GM23338 (cell line): ENCODE measurements around the gene DLST. TPM values are rescaled to one million over a fixed set of nuclear protein-coding genes. Genes with fewer than 3 reads are reported as not detected.

Source experiments
- ATAC-seq: fragments of 200-7000 bp; cut with Tn5 transposase; 3 replicates; pipeline ENCODE4 v1.9.1; 2020
- DNase-seq: peaks from one replicate; pipeline ENCODE4 v3.0.0-alpha.2; 2015; ENCODE audit warnings: low spot score
- H2AFZ ChIP-seq: fragments of 200-600 bp; sonication (generic); 2 replicates; pipeline ENCODE4 v1.8.0; 2016; ENCODE audit warnings: antibody characterized with exemption, mild to moderate bottlenecking, moderate library complexity
- H3F3A ChIP-seq: fragments of 200-600 bp; sonication (generic); replicated peaks from 2 replicates; pipeline ENCODE4 v1.8.0; 2017; ENCODE audit warnings: antibody characterized with exemption, mixed run types, low read depth
- H3K27ac ChIP-seq: fragments of 200-600 bp; sonication (generic); 2 replicates; pipeline ENCODE4 v1.6.1; 2016; ENCODE audit warnings: low read depth
- H3K27me3 ChIP-seq: fragments of 200-600 bp; sonication (generic); 2 replicates; pipeline ENCODE4 v1.8.0; 2016; ENCODE audit warnings: mild to moderate bottlenecking, mixed run types, moderate library complexity; ENCODE audit not compliant: insufficient read depth
- H3K36me3 ChIP-seq: fragments of 200-600 bp; sonication (generic); 2 replicates; pipeline ENCODE4 v1.8.0; 2016; ENCODE audit warnings: mild to moderate bottlenecking; ENCODE audit not compliant: insufficient read depth
- H3K4me1 ChIP-seq: fragments of 200-600 bp; sonication (generic); 2 replicates; pipeline ENCODE4 v1.8.0; 2016; ENCODE audit warnings: mild to moderate bottlenecking, moderate library complexity; ENCODE audit not compliant: insufficient read depth
- H3K4me2 ChIP-seq: fragments of 200-600 bp; sonication (generic); 2 replicates; pipeline ENCODE4 v1.7.1; 2017; ENCODE audit warnings: mixed run types
- H3K4me3 ChIP-seq: fragments of 200-600 bp; sonication (generic); 2 replicates; pipeline ENCODE4 v1.6.1; 2016; ENCODE audit warnings: mixed run types
- H3K79me2 ChIP-seq: fragments of 200-600 bp; sonication (generic); replicated peaks from 2 replicates; pipeline ENCODE4 v1.8.0; 2017; ENCODE audit warnings: mild to moderate bottlenecking; ENCODE audit not compliant: insufficient read depth
- H3K9me2 ChIP-seq: fragments of 200-600 bp; sonication (generic); 2 replicates; pipeline ENCODE4 v1.8.0; 2017; ENCODE audit not compliant: insufficient read depth
- H4K20me1 ChIP-seq: fragments of 200-600 bp; sonication (generic); replicated peaks from 2 replicates; pipeline ENCODE4 v1.8.0; 2017; ENCODE audit warnings: mild to moderate bottlenecking; ENCODE audit not compliant: insufficient read depth
- H3K27ac Mint-ChIP-seq: 2 replicates; pipeline ENCODE4 v1.8.0; 2020; ENCODE audit warnings: inconsistent platforms, mild to moderate bottlenecking, moderate library complexity, mixed read lengths
- H3K27me3 Mint-ChIP-seq: 3 replicates; pipeline ENCODE4 v1.8.0; 2022; ENCODE audit warnings: low read depth, mild to moderate bottlenecking, moderate library complexity, mixed read lengths, inconsistent platforms; ENCODE audit not compliant: insufficient read depth, poor library complexity
- H3K36me3 Mint-ChIP-seq: 3 replicates; pipeline ENCODE4 v1.8.0; 2021; ENCODE audit warnings: low read depth, mild to moderate bottlenecking, inconsistent platforms, moderate library complexity, mixed read lengths
- H3K4me1 Mint-ChIP-seq: 3 replicates; pipeline ENCODE4 v1.8.0; 2020; ENCODE audit warnings: mild to moderate bottlenecking, inconsistent platforms, mixed read lengths
- H3K4me3 Mint-ChIP-seq: 3 replicates; pipeline ENCODE4 v1.8.0; 2021; ENCODE audit warnings: moderate library complexity, mild to moderate bottlenecking, inconsistent platforms, mixed read lengths
- H3K9me3 Mint-ChIP-seq: 3 replicates; pipeline ENCODE4 v1.8.0; 2020; ENCODE audit warnings: moderate library complexity, mild to moderate bottlenecking, inconsistent platforms, mixed read lengths
- CREB1 ChIP-seq: fragments of 250-450 bp; sonication (Bioruptor Pico); IDR thresholded peaks from 2 replicates; pipeline ENCODE4 v1.5.0; 2020; ENCODE audit warnings: low read depth, mild to moderate bottlenecking, moderate library complexity
- CTCF ChIP-seq, 2 experiments: fragments of 200-600 bp in 1 of 2; sonication (generic) in 1 of 2; conservative IDR thresholded peaks; 2 replicates each; pipeline versions ENCODE4 v1.5.1 to v1.6.1; 2016 to 2017; ENCODE audit warnings: antibody characterized with exemption in 2 of 2, low read depth in 2 of 2, mild to moderate bottlenecking in 2 of 2, moderate library complexity in 1 of 2
- EZH2 ChIP-seq: fragments of 200-600 bp; sonication (generic); IDR thresholded peaks from one replicate; pipeline ENCODE4 v1.8.0; 2017; ENCODE audit warnings: antibody characterized with exemption, mild to moderate bottlenecking, low read depth; ENCODE audit not compliant: unreplicated experiment
- EZH2phosphoT487 ChIP-seq: fragments of 200-600 bp; sonication (generic); IDR thresholded peaks from one replicate; pipeline ENCODE4 v1.8.1; 2018; ENCODE audit warnings: antibody characterized with exemption; ENCODE audit not compliant: unreplicated experiment
- JUNB ChIP-seq: IDR thresholded peaks from one replicate; pipeline ENCODE4 v1.6.1; 2016; ENCODE audit warnings: antibody characterized with exemption; ENCODE audit not compliant: unreplicated experiment
- NANOG ChIP-seq: IDR thresholded peaks from 2 replicates; pipeline ENCODE4 v1.6.1; 2016; ENCODE audit warnings: antibody characterized with exemption, borderline replicate concordance
- POLR2AphosphoS5 ChIP-seq: IDR thresholded peaks from 2 replicates; pipeline ENCODE4 v1.6.1; 2016; ENCODE audit warnings: antibody characterized with exemption, low read depth
- REST ChIP-seq: IDR thresholded peaks from one replicate; pipeline ENCODE4 v1.6.1; 2018; ENCODE audit warnings: antibody characterized with exemption; ENCODE audit not compliant: unreplicated experiment
- STAT1 ChIP-seq: IDR thresholded peaks from one replicate; pipeline ENCODE4 v1.6.1; 2016; ENCODE audit warnings: antibody characterized with exemption; ENCODE audit not compliant: unreplicated experiment
- ZNF114 ChIP-seq: fragments of 250-450 bp; sonication (Bioruptor Pico); IDR thresholded peaks from 2 replicates; pipeline ENCODE4 v1.5.0; 2020; ENCODE audit warnings: mild to moderate bottlenecking, moderate library complexity
- ZNF331 ChIP-seq: fragments of 250-450 bp; sonication (Bioruptor Pico); IDR thresholded peaks from 2 replicates; pipeline ENCODE4 v1.5.0; 2020; ENCODE audit warnings: low read depth, mild to moderate bottlenecking, moderate library complexity
- ZNF462 ChIP-seq: fragments of 250-450 bp; sonication (Bioruptor Pico); IDR thresholded peaks from 2 replicates; pipeline ENCODE4 v1.5.0; 2020; ENCODE audit warnings: mild to moderate bottlenecking, moderate library complexity
- polyA plus RNA-seq: library from polyadenylated mRNA; unstranded; fragments of >200 nt; fragmentation: Nextera tagmentation; extraction: Ambion mirVana; gene quantifications from 2 replicates; pipeline ENCODE4 v1.2.1, GENCODE V29; 2016
- total RNA-seq: library from RNA; depleted of rRNA; stranded (reverse); fragments of >200 nt; shearing (Covaris generic); gene quantifications from 2 replicates; pipeline ENCODE4 v1.2.3, GENCODE V29; 2014
- TF ChIP-seq, protein P1 (sequence below): IDR thresholded peaks from 2 replicates; pipeline ENCODE4 v1.6.1; 2016; ENCODE audit warnings: antibody characterized with exemption

DLST gene
- total and polyA plus RNA-seq, 2 experiments from 2014 or later = 11.2 to 106 TPM

- no peaks in the 10 kb centered on the region for H3K79me2 ChIP-seq
- no peak overlapping the region for H3K27ac Mint-ChIP-seq
- no peak overlapping the region for H3K4me3 Mint-ChIP-seq
- no peak overlapping the region for H3K4me3 ChIP-seq
- no peaks in the 10 kb centered on the region for H3F3A ChIP-seq
- H3K36me3 Mint-ChIP-seq = no peaks in the 10 kb centered on the region
- H3K27me3 Mint-ChIP-seq = peaks cover 7% of the 10 kb centered on the region
- no peak for TF ChIP-seq EZH2
- TF ChIP-seq ZNF462 (CRISPR knock-in tag) = no peak
- TF ChIP-seq NANOG = no peak
- TF ChIP-seq POLR2AphosphoS5 = no peak
- TF ChIP-seq STAT1 = no peak
- TF ChIP-seq CREB1 = no peak
- TF ChIP-seq REST = no peak
- TF ChIP-seq JUNB = no peak
- TF ChIP-seq ZNF331 (CRISPR knock-in tag) = no peak
- no peak for TF ChIP-seq ZNF114 (CRISPR knock-in tag)
- no peak for TF ChIP-seq CTCF (conservative IDR thresholded peaks at IDR 0.05; ENCODE audit: low read depth in 2 of 2)
- TF ChIP-seq, protein P1, sequence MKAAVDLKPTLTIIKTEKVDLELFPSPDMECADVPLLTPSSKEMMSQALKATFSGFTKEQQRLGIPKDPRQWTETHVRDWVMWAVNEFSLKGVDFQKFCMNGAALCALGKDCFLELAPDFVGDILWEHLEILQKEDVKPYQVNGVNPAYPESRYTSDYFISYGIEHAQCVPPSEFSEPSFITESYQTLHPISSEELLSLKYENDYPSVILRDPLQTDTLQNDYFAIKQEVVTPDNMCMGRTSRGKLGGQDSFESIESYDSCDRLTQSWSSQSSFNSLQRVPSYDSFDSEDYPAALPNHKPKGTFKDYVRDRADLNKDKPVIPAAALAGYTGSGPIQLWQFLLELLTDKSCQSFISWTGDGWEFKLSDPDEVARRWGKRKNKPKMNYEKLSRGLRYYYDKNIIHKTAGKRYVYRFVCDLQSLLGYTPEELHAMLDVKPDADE = no peak
- no peak for TF ChIP-seq EZH2phosphoT487
- DNase-seq (no peak), ATAC-seq (no peak)
- H3K27me3 ChIP-seq = no peaks in the 10 kb centered on the region
- H4K20me1 ChIP-seq = no peaks in the 10 kb centered on the region
- no peak overlapping the region for H3K4me2 ChIP-seq
- H3K36me3 ChIP-seq = no peaks in the 10 kb centered on the region
- H3K9me3 Mint-ChIP-seq = no peaks in the 10 kb centered on the region
- H3K9me2 ChIP-seq = no peaks in the 10 kb centered on the region
- no peak overlapping the region for H2AFZ ChIP-seq
- H3K4me1 Mint-ChIP-seq = no peaks in the 10 kb centered on the region; the same call in 2 of the 3 replicates
- H3K27ac ChIP-seq = no peak overlapping the region
- no peaks in the 10 kb centered on the region for H3K4me1 ChIP-seq
Measured at GRCh38 chr14:74936731-74937130, 55.0 kb downstream of the DLST start.
